HCT116 (cell line): ENCODE data around the gene TMEM198.

Experiments used
- EZH2phosphoT487 ChIP-seq: fragments of 200-600 bp; IDR thresholded peaks from 2 replicates; pipeline ENCODE4 v1.6.1; 2018; ENCODE audit warnings: antibody characterized with exemption, borderline replicate concordance
- POLR2A ChIP-seq: IDR thresholded peaks from 2 replicates; pipeline ENCODE4 v1.7.0; 2011; ENCODE audit warnings: borderline replicate concordance; ENCODE audit not compliant: insufficient read depth, insufficient read length; ENCODE audit errors: extremely low read depth

GRCh38 chr2:219508444-219508734 lies 35.4 kb upstream of the TMEM198 start:
- TF ChIP-seq POLR2A (no peak), EZH2phosphoT487 (no peak)
